ENCODE results near the gene DOCK6. TPM values are rescaled to one million over a fixed set of nuclear protein-coding genes. Genes with fewer than 3 reads are reported as not detected.

Gene DOCK6
- total RNA-seq, 1 donor from 2014 or later, result 43.6 TPM

GRCh38 chr19:11281356-11282049 is 19.2 kb upstream of the DOCK6 start:
- H3K4me1 Mint-ChIP-seq (ENCODE audit: unreplicated experiment), result peaks cover 5% of the 10 kb centered on the region
- no peaks in the 10 kb centered on the region for H3K36me3 Mint-ChIP-seq
- no peak for DNase-seq (ENCODE audit: extremely low spot score, unreplicated experiment)
- H3K9me3 Mint-ChIP-seq, result no peaks in the 10 kb centered on the region
- peak overlapping the region; percentile 8 for H3K4me3 Mint-ChIP-seq
- H3K27me3 Mint-ChIP-seq, result no peaks in the 10 kb centered on the region
- no peak for TF ChIP-seq CTCF (conservative IDR thresholded peaks at IDR 0.05)
- peak overlapping the region; percentile 72 for H3K27ac Mint-ChIP-seq

GRCh38 chr19:11279505-11280236 is 17.3 kb upstream of the DOCK6 start:
- no peak for DNase-seq (ENCODE audit: extremely low spot score, unreplicated experiment)
- Mint-ChIP-seq H3K27me3 (no peaks in the 10 kb centered on the region), H3K9me3 (no peaks in the 10 kb centered on the region), H3K4me3 (no peak overlapping the region), H3K4me1 (ENCODE audit: unreplicated experiment) (peaks cover 5% of the 10 kb centered on the region), H3K27ac (no peak overlapping the region), H3K36me3 (no peaks in the 10 kb centered on the region)
- TF ChIP-seq CTCF (conservative IDR thresholded peaks at IDR 0.05), result no peak

GRCh38 chr19:11278670-11279069 is 16.3 kb upstream of the DOCK6 start:
- peaks cover 5% of the 10 kb centered on the region for H3K4me1 Mint-ChIP-seq (ENCODE audit: unreplicated experiment)
- no peak overlapping the region for H3K27ac Mint-ChIP-seq
- H3K9me3 Mint-ChIP-seq, result no peaks in the 10 kb centered on the region
- no peaks in the 10 kb centered on the region for H3K27me3 Mint-ChIP-seq
- TF ChIP-seq CTCF (conservative IDR thresholded peaks at IDR 0.05), result no peak
- H3K4me3 Mint-ChIP-seq, result no peak overlapping the region
- no peak for DNase-seq (ENCODE audit: extremely low spot score, unreplicated experiment)
- H3K36me3 Mint-ChIP-seq, result no peaks in the 10 kb centered on the region

- Mint-ChIP-seq H3K9me3 (no peaks in the 10 kb centered on the region), H3K4me3 (no peak overlapping the region), H3K27me3 (no peaks in the 10 kb centered on the region), H3K27ac (peak overlapping the region; percentile 17), H3K4me1 (ENCODE audit: unreplicated experiment) (no peaks in the 10 kb centered on the region), H3K36me3 (no peaks in the 10 kb centered on the region)
- DNase-seq (ENCODE audit: extremely low spot score, unreplicated experiment), result no peak
- no peak for TF ChIP-seq CTCF (conservative IDR thresholded peaks at IDR 0.05)
Measured at GRCh38 chr19:11274533-11275086, 12.3 kb upstream of the DOCK6 start.

- Mint-ChIP-seq H3K27ac (no peak overlapping the region), H3K4me3 (no peak overlapping the region)
Measured at GRCh38 chr19:11273989-11274388, 11.7 kb upstream of the DOCK6 start.

More at GRCh38 chr19:11273989-11274388, 11.7 kb upstream of the DOCK6 start:
- Mint-ChIP-seq H3K36me3 (no peaks in the 10 kb centered on the region), H3K9me3 (no peaks in the 10 kb centered on the region), H3K27me3 (no peaks in the 10 kb centered on the region), H3K4me1 (ENCODE audit: unreplicated experiment) (peaks cover 5% of the 10 kb centered on the region)
- TF ChIP-seq CTCF (conservative IDR thresholded peaks at IDR 0.05), result no peak
- no peak for DNase-seq (ENCODE audit: extremely low spot score, unreplicated experiment)

Data from type B pancreatic cell (in vitro differentiated cells).